Lower leg skin (tissue), 4 donors: ENCODE data around the gene CTTNBP2. TPM values are rescaled to one million over a fixed set of nuclear protein-coding genes. Genes with fewer than 3 reads are reported as not detected.

Experiments used
- DNase-seq, 2 donors: peaks; one replicate each; pipeline ENCODE4 v3.0.0-alpha.2; 2019; ENCODE audit warnings: low spot score in 2 of 2
- H3K4me3 ChIP-seq: fragments of 200-600 bp; sonication (generic); 2 replicates; pipeline ENCODE4 v1.5.1; 2017; ENCODE audit warnings: mild to moderate bottlenecking, low read depth; ENCODE audit not compliant: poor library complexity, severe bottlenecking
- CTCF ChIP-seq, 3 donors: fragments of 450-650 bp; IDR thresholded peaks; one replicate each; pipeline ENCODE4 v1.5.1; 2016; ENCODE audit warnings: antibody characterized with exemption in 3 of 3, mild to moderate bottlenecking in 3 of 3, moderate library complexity in 2 of 3
- POLR2A ChIP-seq, 2 donors: fragments of 450-650 bp; IDR thresholded peaks; one replicate each; pipeline ENCODE4 v1.6.1; 2016 to 2017; ENCODE audit warnings: antibody characterized with exemption in 2 of 2, mild to moderate bottlenecking in 1 of 2, moderate library complexity in 1 of 2
- WGBS, 2 donors: methylation state at CpG; one replicate each; pipeline ENCODE4 v1.1.5; 2018; 5-methylcytosine and 5-hydroxymethylcytosine counted together
- intact Hi-C: fragments of 100-400 bp; cut with DNase I; formaldehyde crosslinking; loops from one replicate; pipeline ENCODE4 v1.15.0; 2023; ENCODE audit warnings: low total_unique reads
- total RNA-seq, 4 donors: library from RNA; depleted of rRNA; stranded (reverse); fragments of >200 nt; gene quantifications; one replicate each; pipeline ENCODE4 v1.1.0, GENCODE V29; 2016

The CTTNBP2 gene
- total RNA-seq, 4 donors from 2014 or later = 1.2 to 7.6 (median 5.8) TPM

GRCh38 chr7:117819558-117819957 lies 53.7 kb downstream of the CTTNBP2 start:
- no peak for DNase-seq

GRCh38 chr7:117818232-117818631 lies 55.0 kb downstream of the CTTNBP2 start:
- TF ChIP-seq POLR2A (IDR thresholded peaks at IDR 0.05) (no peak), CTCF (IDR thresholded peaks at IDR 0.05) (no peak)
- DNase-seq = no peak
- WGBS, 2 donors = 82 to 97% methylated on average over 2 of the region's 2 CpGs
- intact Hi-C loops = no loop called here
- H3K4me3 ChIP-seq = no peak overlapping the region

More at GRCh38 chr7:117819558-117819957, 53.7 kb downstream of the CTTNBP2 start:
- no peak for TF ChIP-seq CTCF (IDR thresholded peaks at IDR 0.05)
- TF ChIP-seq POLR2A (IDR thresholded peaks at IDR 0.05) = no peak
- H3K4me3 ChIP-seq = no peak overlapping the region
- 73 to 79% methylated on average over 2 of the region's 2 CpGs for WGBS, 2 donors
- intact Hi-C loops = no loop called here

GRCh38 chr7:117816727-117817126 lies 56.5 kb downstream of the CTTNBP2 start:
- intact Hi-C loops = no loop called here
- TF ChIP-seq POLR2A (IDR thresholded peaks at IDR 0.05) (no peak), CTCF (IDR thresholded peaks at IDR 0.05) (no peak)
- no peak for DNase-seq
- no peak overlapping the region for H3K4me3 ChIP-seq
- 75 to 91% methylated on average over 7 of the region's 7 CpGs for WGBS, 2 donors

- WGBS, 2 donors = 94 to 97% methylated on average over 2 of the region's 2 CpGs
- intact Hi-C loops = no loop called here
- no peak for DNase-seq
- TF ChIP-seq CTCF (IDR thresholded peaks at IDR 0.05) (no peak), POLR2A (IDR thresholded peaks at IDR 0.05) (no peak)
- no peak overlapping the region for H3K4me3 ChIP-seq
Measured at GRCh38 chr7:117811696-117812095, 61.5 kb downstream of the CTTNBP2 start.

- DNase-seq = no peak
- H3K4me3 ChIP-seq = no peak overlapping the region
- intact Hi-C loops = no loop called here
- TF ChIP-seq CTCF (IDR thresholded peaks at IDR 0.05) = no peak
- TF ChIP-seq POLR2A (IDR thresholded peaks at IDR 0.05) = no peak
- 77 to 80% methylated on average over 6 of the region's 6 CpGs for WGBS, 2 donors
Measured at GRCh38 chr7:117810642-117811512, 62.4 kb downstream of the CTTNBP2 start.
